GM20431 (cell line): ENCODE data around the gene PEPD.

ENCODE experiments used
- in situ Hi-C: fragments of 300-500 bp; cut with MseI, MboI; formaldehyde crosslinking; loops from one replicate; pipeline ENCODE4 v1.15.0; 2020; ENCODE audit warnings: low sequenced_read_pairs; ENCODE audit not compliant: unreplicated experiment

PEPD gene

GRCh38 chr19:33444562-33445441, 76.8 kb downstream of the PEPD start:
- in situ Hi-C loops, result no loop called here

GRCh38 chr19:33443638-33444561, 77.7 kb downstream of the PEPD start:
- in situ Hi-C loops, result no loop called here

- in situ Hi-C loops, result no loop called here
These were observed 78.9 kb downstream of the PEPD start for GRCh38 chr19:33442706-33443105.

GRCh38 chr19:33441828-33442227, 79.8 kb downstream of the PEPD start:
- in situ Hi-C loops, result no loop called here

GRCh38 chr19:33441277-33441699, 80.3 kb downstream of the PEPD start:
- in situ Hi-C loops, result no loop called here

- in situ Hi-C loops, result no loop called here
These were observed 80.9 kb downstream of the PEPD start for GRCh38 chr19:33440682-33441081.

GRCh38 chr19:33440241-33440640, 81.3 kb downstream of the PEPD start:
- in situ Hi-C loops, result no loop called here

- in situ Hi-C loops, result no loop called here
These were observed 82.4 kb downstream of the PEPD start for GRCh38 chr19:33438987-33439781.

GRCh38 chr19:33437821-33438671, 83.5 kb downstream of the PEPD start:
- in situ Hi-C loops, result no loop called here

- in situ Hi-C loops, result no loop called here
These were observed 84.2 kb downstream of the PEPD start for GRCh38 chr19:33437393-33437820.

GRCh38 chr19:33436360-33437345, 84.9 kb downstream of the PEPD start:
- in situ Hi-C loops, result no loop called here

GRCh38 chr19:33435706-33436359, 85.8 kb downstream of the PEPD start:
- in situ Hi-C loops, result no loop called here

GRCh38 chr19:33434886-33435705, 86.5 kb downstream of the PEPD start:
- in situ Hi-C loops, result no loop called here

GRCh38 chr19:33434069-33434885, 87.3 kb downstream of the PEPD start:
- in situ Hi-C loops, result no loop called here

- in situ Hi-C loops, result no loop called here
These were observed 89.0 kb downstream of the PEPD start for GRCh38 chr19:33432446-33433170.
